IPS DF 19.7 (cell line): ENCODE data around the gene GPR89B.
"Not testable (repeated sequence)": the region's sequence is repeated elsewhere in the genome, so short reads cannot be mapped to it uniquely, and the experiment has no call there.

Experiments
- DNase-seq: peaks from one replicate; pipeline ENCODE4 v3.0.0-alpha.2; 2013; ENCODE audit warnings: low read depth, low spot score

GPR89B gene

GRCh38 chr1:148032247-148032646 lies 104.0 kb downstream of the GPR89B start:
- not testable (repeated sequence) for DNase-seq

- DNase-seq, result not testable (repeated sequence)
These were observed 104.5 kb downstream of the GPR89B start for GRCh38 chr1:148032690-148033089.

GRCh38 chr1:148033147-148033546 lies 104.9 kb downstream of the GPR89B start:
- DNase-seq, result not testable (repeated sequence)

- DNase-seq, result not testable (repeated sequence)
These were observed 109.7 kb downstream of the GPR89B start for GRCh38 chr1:148037850-148038461.

GRCh38 chr1:148038462-148039333 lies 110.5 kb downstream of the GPR89B start:
- peak; percentile 94 for DNase-seq
